Activated CD8-positive, alpha-beta memory T cell treated with anti-CD3 and anti-CD28 coated beads, Interleukin-2, amount 10 ng/mL, durations not matched to agents 7 days and 5 days (primary cell): ENCODE results near the gene PPARG. TPM values are rescaled to one million over a fixed set of nuclear protein-coding genes. Genes with fewer than 3 reads are reported as not detected.
A peak's percentile ranks its signal among the peaks of the same experiment; 100 is the strongest.

Experiments used
- ATAC-seq: fragments of 150-1000 bp; cut with Tn5 transposase; one replicate; pipeline ENCODE4 v1.10.0; 2021; ENCODE audit warnings: moderate library complexity
- CTCF ChIA-PET: fragments of 350-600 bp; sonication (Branson Sonifier 250); formaldehyde crosslinking; loops from one replicate; lab custom pipeline; 2021; ENCODE audit warnings: antibody characterized with exemption; lab: Charles Lee
- DNase-seq: peaks from one replicate; pipeline ENCODE4 v3.0.0-alpha.2; 2020
- H3K27ac Mint-ChIP-seq: one replicate; pipeline ENCODE4 v1.8.0; 2021; ENCODE audit warnings: mild to moderate bottlenecking, mixed read lengths
- H3K27me3 Mint-ChIP-seq: one replicate; pipeline ENCODE4 v1.8.0; 2021; ENCODE audit warnings: mixed read lengths
- H3K36me3 Mint-ChIP-seq: one replicate; pipeline ENCODE4 v1.8.0; 2021; ENCODE audit warnings: mild to moderate bottlenecking, mixed read lengths
- H3K4me1 Mint-ChIP-seq: one replicate; pipeline ENCODE4 v1.8.0; 2021; ENCODE audit warnings: mixed read lengths
- H3K4me3 Mint-ChIP-seq: one replicate; pipeline ENCODE4 v1.8.0; 2021; ENCODE audit warnings: mild to moderate bottlenecking, moderate library complexity, mixed read lengths
- H3K9me3 Mint-ChIP-seq: one replicate; pipeline ENCODE4 v1.8.0; 2022; ENCODE audit warnings: low read depth, mixed read lengths
- total RNA-seq, 2 experiments: library from RNA; stranded (reverse); gene quantifications; one replicate each; pipeline ENCODE4 v1.2.3, GENCODE V29; 2021

Gene PPARG
- total RNA-seq, 2 experiments from 2014 or later = 0.18 to 2.8 TPM

DNA sequence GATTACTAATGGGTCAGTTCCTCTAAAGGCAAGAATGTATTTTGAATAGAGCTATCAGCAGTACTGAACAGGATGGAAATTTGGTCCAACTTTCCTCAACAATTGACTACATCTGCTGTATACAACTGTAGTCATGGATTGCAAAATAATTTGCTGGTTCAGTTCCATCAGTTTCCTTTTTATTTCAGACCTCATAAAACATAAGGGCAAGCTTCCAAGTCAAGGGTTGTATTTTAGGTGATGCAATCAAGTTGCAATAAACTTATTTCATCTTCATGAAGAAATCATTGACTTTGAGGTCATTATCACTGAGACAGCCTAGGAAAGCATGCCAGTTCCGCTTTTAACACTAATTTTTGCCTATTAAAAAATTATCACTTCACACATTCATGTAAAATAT is 105.0 kb downstream of the PPARG start:
- no peak for DNase-seq
- H3K4me3 Mint-ChIP-seq = no peak overlapping the region
- H3K27ac Mint-ChIP-seq = no peak overlapping the region
- no peaks in the 10 kb centered on the region for H3K9me3 Mint-ChIP-seq
- ATAC-seq = no peak
- peaks cover 15% of the 10 kb centered on the region for H3K4me1 Mint-ChIP-seq
- peaks cover 3% of the 10 kb centered on the region for H3K36me3 Mint-ChIP-seq
- peaks cover 46% of the 10 kb centered on the region for H3K27me3 Mint-ChIP-seq
- CTCF ChIA-PET = interaction anchor here (1.5 kb wide), 1 partner anchor 86 kb away, joined by 7 read pairs; no protein-coding TSS in a partner anchor

DNA sequence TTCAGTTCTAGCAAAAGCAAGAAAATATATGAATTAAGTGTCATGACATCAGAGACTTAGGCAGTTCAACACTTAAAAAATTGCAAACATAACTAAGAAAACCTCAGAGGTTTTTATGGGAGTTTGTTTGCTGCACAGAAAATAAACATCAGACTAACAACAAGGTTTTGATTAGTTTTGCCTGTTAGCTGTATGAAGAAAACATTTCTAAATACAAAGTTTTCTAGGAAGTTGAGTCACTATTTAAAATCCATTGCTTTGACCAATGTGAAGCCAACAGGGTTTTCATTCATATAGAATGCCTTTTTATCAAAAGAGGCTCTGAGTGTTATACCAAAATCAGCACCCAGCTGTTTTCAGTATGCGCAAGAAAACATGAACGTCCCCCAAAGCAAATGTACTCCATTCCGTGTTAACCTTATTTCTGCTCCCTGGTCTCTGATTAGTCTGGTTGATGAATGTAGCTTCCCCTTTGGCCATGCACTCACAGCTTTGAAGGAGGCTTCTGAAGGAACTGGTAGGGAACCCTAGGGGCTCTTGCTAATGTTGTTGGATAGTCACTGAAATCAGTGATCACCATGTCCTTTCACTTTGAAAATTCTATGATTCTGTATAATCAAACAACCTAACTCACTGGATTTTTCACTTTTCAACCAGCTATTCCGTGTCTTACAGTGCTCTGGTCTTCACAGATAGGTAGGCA is 105.8 kb downstream of the PPARG start:
- no peak for DNase-seq
- Mint-ChIP-seq H3K27me3 (peaks cover 40% of the 10 kb centered on the region), H3K4me1 (peaks cover 15% of the 10 kb centered on the region), H3K9me3 (no peaks in the 10 kb centered on the region), H3K27ac (no peak overlapping the region), H3K4me3 (peak overlapping the region; percentile 63), H3K36me3 (peaks cover 2% of the 10 kb centered on the region)
- no peak for ATAC-seq
- CTCF ChIA-PET = interaction anchor here (1.1 to 1.6 kb wide), 4 partner anchors 85 to 259 kb away, joined by 3 to 7 read pairs (median 5); no protein-coding TSS in a partner anchor

DNA sequence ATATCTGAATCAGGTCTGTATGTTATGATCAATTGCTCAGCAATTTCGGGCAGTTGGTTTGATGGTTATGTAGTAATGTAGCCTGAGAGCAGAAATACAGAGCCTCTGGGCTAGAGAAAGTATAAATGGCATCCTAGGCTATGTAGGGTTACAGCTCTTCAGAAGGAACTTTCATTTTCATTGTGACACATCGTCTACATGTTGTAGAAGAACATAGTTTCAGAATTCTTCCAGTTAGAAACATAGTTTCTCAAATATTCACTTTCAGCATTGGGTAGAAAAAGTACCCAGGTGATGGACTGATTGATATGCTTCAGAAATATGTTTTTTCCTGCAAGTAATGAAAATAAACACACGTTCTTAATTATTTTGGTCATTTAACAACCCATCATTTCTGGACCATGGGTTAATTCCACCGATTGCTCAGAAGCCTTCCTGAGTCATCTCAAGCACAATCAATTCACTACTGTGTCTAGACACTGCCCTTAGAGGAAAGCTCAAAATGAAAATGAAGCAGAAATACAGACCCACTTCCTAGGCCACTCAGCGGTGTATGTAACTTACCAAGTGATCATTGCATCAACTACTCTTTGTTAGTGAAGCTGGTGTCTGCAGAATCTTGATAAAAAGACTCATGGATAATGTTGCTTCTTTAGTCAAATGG is 106.6 kb downstream of the PPARG start:
- Mint-ChIP-seq H3K4me1 (peaks cover 15% of the 10 kb centered on the region), H3K27me3 (peaks cover 42% of the 10 kb centered on the region), H3K27ac (peak overlapping the region; percentile 74), H3K4me3 (peak overlapping the region; percentile 63), H3K9me3 (no peaks in the 10 kb centered on the region), H3K36me3 (peaks cover 2% of the 10 kb centered on the region)
- ATAC-seq = peak; percentile 95
- CTCF ChIA-PET = interaction anchor here (0.8 to 1.6 kb wide), 7 partner anchors 83 to 260 kb away, joined by 3 to 7 read pairs (median 4); partner anchors contain the start of gene TSEN2
- DNase-seq = peak; percentile 54

DNA sequence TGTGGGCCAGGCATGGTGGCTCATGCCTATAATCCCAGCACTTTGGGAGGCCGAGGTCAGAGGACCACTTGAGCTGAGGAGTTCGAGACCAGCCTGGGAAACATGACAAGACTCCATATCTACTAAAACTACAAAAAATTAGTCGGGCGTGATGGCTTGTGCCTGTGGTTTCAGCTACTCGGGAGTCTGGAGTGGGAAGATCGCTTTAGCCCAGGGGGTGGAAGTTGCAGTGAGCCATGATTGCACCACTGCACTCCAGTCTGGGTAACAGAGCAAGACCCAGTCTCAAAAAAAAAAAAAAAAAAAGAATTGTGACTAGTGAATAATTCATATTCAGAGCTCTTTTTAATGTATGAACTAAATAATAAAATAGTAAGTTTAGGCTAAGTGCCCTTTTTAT is 107.6 kb downstream of the PPARG start:
- Mint-ChIP-seq H3K4me1 (peaks cover 15% of the 10 kb centered on the region), H3K9me3 (no peaks in the 10 kb centered on the region), H3K4me3 (no peak overlapping the region), H3K27me3 (peaks cover 41% of the 10 kb centered on the region), H3K36me3 (peaks cover 2% of the 10 kb centered on the region), H3K27ac (no peak overlapping the region)
- no peak for ATAC-seq
- DNase-seq = no peak
- CTCF ChIA-PET = interaction anchor here (0.6 to 1.4 kb wide), 5 partner anchors 82 to 488 kb away, joined by 3 to 4 read pairs (median 3); partner anchors contain the start of gene TSEN2

DNA sequence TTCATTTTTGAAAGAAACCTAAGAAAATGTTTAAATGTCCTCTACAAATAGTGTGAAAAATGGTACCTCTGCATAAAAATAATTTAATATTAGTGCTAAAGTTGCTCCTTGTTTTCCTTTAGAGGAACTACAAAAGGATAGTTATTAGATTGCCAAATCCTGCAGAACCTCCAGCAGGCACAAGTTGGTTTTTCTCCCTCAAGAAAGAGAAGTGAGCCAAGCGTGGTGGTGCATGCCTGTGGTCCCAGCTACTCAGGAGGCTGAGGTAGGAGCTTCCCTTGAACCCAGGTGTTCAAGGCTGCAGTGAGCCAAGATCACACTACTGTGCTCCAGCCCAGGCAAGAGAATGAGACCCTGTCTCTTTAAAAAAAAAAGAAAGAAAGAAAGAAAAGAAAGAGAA is 110.4 kb downstream of the PPARG start:
- DNase-seq (no peak), ATAC-seq (no peak)
- no peak overlapping the region for H3K27ac Mint-ChIP-seq
- peaks cover 37% of the 10 kb centered on the region for H3K27me3 Mint-ChIP-seq
- no peaks in the 10 kb centered on the region for H3K9me3 Mint-ChIP-seq
- H3K36me3 Mint-ChIP-seq = peaks cover 2% of the 10 kb centered on the region
- CTCF ChIA-PET = no interaction called here
- H3K4me3 Mint-ChIP-seq = no peak overlapping the region
- peaks cover 15% of the 10 kb centered on the region for H3K4me1 Mint-ChIP-seq

DNA sequence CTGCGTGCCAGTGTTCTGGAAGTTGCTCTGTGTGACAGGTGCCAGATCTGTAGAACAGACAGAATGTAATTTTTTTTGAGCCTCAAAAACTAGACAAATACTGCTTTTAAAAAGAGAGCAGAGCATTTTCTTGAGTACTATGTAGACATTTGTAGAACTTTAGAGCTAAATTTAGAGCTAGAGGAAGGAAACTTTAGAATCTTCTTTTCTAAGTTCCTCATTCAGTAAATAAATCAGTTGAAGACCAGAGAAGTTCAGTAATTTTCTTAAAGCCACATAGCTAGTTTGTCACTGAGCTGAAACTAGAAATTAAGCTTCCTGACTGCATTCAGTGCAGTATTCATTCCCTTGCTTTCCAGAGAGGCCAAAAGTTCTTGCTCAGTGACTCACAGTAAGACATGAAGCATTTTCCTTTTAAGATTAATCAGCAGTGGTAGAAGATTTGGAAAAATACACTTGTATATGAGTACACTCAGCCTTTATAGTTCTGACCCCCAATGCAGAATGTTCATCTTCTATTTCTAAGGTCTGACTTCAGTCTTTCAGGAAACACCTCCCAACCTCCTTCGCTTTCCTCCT is 111.8 kb downstream of the PPARG start:
- peaks cover 2% of the 10 kb centered on the region for H3K4me1 Mint-ChIP-seq
- H3K27me3 Mint-ChIP-seq = peaks cover 41% of the 10 kb centered on the region
- H3K36me3 Mint-ChIP-seq = peaks cover 2% of the 10 kb centered on the region
- DNase-seq = no peak
- ATAC-seq = no peak
- no peak overlapping the region for H3K27ac Mint-ChIP-seq
- no peaks in the 10 kb centered on the region for H3K9me3 Mint-ChIP-seq
- CTCF ChIA-PET = no interaction called here
- no peak overlapping the region for H3K4me3 Mint-ChIP-seq

DNA sequence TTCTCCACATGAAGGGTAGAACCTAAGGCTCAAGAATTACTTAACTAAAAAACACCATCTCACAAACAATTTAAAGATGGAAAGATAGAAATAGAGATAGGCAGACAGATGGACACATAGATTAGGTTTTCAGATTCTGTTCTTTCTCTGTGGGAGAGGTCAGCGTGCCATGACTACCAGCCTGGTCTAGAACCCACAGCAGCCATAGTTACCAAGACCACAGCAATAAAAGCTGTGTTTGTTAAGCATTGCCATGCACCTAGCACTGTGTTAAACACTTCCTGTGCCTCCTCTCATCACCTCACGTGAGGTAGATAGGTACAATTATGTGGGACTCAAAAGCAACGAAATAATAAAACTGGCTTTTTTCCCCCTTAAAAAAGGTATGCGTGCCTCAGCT is 112.3 kb downstream of the PPARG start:
- DNase-seq = no peak
- Mint-ChIP-seq H3K27ac (no peak overlapping the region), H3K4me1 (no peaks in the 10 kb centered on the region), H3K27me3 (peaks cover 46% of the 10 kb centered on the region), H3K9me3 (no peaks in the 10 kb centered on the region), H3K36me3 (peaks cover 2% of the 10 kb centered on the region), H3K4me3 (no peak overlapping the region)
- CTCF ChIA-PET = no interaction called here
- ATAC-seq = no peak

DNA sequence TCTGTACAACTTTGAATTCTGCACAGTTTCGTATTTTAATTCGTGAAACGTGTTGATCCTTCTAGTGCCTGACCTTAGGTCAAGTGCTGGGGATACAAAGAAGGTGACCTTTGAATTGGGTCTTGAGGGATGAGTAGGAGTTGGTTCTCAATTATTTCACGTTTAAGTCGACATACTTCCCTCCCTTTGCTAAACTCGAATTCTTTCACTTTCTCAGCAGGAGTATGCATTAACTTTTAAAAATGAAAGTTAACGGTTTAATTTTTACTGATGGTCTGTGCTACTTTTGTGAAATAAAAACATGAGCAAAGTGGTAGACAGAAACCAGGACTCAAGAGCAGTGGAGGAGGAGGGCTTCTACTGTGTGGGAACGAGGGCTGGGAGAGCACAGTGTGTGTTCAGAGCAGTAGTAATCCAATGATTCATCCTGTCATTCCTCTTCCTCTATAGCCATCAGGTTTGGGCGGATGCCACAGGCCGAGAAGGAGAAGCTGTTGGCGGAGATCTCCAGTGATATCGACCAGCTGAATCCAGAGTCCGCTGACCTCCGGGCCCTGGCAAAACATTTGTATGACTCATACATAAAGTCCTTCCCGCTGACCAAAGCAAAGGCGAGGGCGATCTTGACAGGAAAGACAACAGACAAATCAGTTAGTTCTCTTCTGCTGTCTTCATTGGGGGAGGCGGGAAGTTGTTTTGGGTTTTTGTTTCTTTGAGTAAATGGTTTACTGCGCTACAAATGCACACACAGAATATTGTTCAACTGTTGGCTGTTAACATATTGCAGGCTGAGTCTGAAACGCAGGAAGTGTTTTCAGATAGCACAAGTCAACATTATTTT is 116.8 kb downstream of the PPARG start:
- Mint-ChIP-seq H3K27ac (no peak overlapping the region), H3K27me3 (peaks cover 35% of the 10 kb centered on the region), H3K4me1 (no peaks in the 10 kb centered on the region), H3K36me3 (no peaks in the 10 kb centered on the region), H3K9me3 (no peaks in the 10 kb centered on the region), H3K4me3 (no peak overlapping the region)
- ATAC-seq (no peak), DNase-seq (no peak)
- CTCF ChIA-PET = no interaction called here

DNA sequence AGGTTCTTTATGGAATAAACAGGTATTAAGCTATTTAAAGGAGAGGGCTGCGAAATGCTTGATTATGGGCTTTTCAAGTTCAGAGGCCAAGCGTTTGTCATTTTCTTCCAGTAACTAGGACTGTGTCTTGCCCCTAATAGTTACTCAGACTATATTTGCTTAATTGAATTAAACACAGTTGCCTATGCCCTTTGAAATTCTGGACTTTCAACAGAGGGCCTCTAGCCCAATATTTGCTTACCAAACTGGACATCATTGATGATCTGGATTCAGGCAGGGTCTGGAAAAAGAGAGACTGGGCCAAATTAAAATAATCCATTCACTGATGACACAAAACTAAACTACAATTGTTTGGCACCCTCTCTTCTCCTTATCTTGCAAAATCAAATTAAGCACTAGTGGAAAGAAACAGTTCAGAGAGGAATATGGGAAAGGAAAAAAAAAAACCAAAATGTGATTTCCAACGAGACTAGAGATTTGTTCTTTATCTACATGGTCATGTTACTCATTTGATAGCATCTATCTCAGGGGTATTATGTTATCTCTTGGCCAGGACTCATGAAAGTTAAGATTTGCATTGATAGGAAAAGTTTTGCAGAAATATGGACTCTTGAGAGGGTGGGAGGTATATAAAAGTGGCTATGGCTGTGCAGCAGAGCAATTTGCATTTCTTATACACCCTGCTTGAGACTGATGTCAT is 120.3 kb downstream of the PPARG start:
- H3K36me3 Mint-ChIP-seq = no peaks in the 10 kb centered on the region
- CTCF ChIA-PET = no interaction called here

DNA sequence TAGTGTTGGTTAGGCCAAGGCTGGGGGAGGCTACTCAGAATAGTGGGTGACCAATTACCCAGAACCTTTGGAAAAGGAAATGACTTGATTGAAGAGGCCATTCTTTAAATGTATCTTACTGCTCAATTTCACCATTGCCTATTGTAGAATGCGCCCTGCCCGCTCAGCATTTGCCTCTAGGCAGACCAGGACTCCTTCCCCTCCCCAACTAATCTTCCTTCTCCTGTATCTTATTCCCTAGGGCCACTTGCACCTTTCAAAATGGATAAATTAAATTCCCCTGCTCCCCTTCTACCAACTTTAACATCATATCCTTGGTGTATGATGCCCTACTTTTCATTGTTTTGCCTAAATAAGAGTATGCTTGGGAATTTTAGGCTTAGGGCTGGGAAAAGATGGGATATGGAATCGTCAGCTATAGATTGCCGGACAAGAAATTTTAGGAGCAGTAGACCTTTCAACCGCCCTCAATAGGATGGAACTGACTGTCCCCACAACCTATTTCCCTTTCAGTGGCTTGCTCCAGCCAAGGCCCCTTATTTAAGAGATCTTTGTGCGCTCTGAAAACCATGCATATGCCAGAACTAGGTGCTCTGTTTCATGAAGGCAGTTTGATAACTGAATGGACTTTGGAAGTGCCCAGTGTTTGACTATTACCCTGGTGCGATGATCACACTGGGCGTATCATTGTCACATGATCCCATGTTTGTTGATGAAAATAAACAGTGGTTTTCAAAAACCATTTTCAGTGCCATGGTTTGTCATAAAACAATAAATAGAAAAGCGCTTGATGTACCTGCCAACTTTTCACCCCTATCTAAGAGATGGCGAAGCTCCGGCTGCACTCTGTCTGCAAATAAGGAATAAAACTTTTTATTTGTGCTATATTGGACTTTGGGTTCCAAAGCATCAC is 121.1 kb downstream of the PPARG start:
- no peaks in the 10 kb centered on the region for H3K36me3 Mint-ChIP-seq
- H3K4me3 Mint-ChIP-seq = no peak overlapping the region
- H3K4me1 Mint-ChIP-seq = no peaks in the 10 kb centered on the region
- H3K27ac Mint-ChIP-seq = no peak overlapping the region
- CTCF ChIA-PET = interaction anchor here (0.9 kb wide), 1 partner anchor 70 kb away, joined by 3 read pairs; no protein-coding TSS in a partner anchor
- no peaks in the 10 kb centered on the region for H3K9me3 Mint-ChIP-seq
- DNase-seq (no peak), ATAC-seq (no peak)
- peaks cover 34% of the 10 kb centered on the region for H3K27me3 Mint-ChIP-seq

More for the DNA sequence above, 120.3 kb downstream of the PPARG start:
- Mint-ChIP-seq H3K27ac (no peak overlapping the region), H3K27me3 (peaks cover 37% of the 10 kb centered on the region), H3K4me3 (no peak overlapping the region), H3K9me3 (no peaks in the 10 kb centered on the region), H3K4me1 (no peaks in the 10 kb centered on the region)
- ATAC-seq = no peak
- DNase-seq = no peak

DNA sequence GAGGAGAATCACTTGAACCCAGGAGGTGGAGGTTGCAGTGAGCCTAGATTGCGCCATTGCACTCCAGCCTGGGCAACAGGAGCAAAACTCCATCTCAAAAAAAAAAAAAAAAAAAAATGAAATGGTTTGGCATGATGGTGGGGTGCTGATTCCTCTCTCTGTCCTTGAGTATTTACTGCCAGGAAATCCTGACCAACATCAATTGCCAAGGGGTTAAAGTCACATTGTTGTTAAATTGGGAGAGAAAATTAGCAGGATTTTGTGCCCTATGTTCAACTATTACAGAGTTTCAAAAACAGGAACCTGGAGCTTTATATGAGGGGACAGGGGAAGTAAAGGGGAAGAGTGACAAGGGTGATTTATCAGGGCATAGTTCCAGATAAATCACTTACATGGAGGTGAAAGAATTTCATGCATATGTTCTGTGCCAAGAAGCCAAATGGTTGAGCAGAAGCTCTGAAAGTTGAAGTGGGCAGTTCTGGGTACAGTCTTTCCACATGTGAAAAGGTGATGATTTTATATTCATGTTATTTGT is 124.9 kb downstream of the PPARG start:
- Mint-ChIP-seq H3K27me3 (peaks cover 34% of the 10 kb centered on the region), H3K4me1 (no peaks in the 10 kb centered on the region), H3K9me3 (no peaks in the 10 kb centered on the region), H3K27ac (no peak overlapping the region), H3K36me3 (no peaks in the 10 kb centered on the region), H3K4me3 (no peak overlapping the region)
- CTCF ChIA-PET = no interaction called here
- ATAC-seq (no peak), DNase-seq (no peak)
